GM12878 (cell line): Measurements from ENCODE around the gene USP25. TPM values are rescaled to one million over a fixed set of nuclear protein-coding genes. Genes with fewer than 3 reads are reported as not detected.

Source experiments
- ATAC-seq: fragments of 200-7000 bp; cut with Tn5 transposase; 3 replicates; pipeline ENCODE4 v1.9.1; 2020; ENCODE audit warnings: mild to moderate bottlenecking, moderate library complexity
- BruUV-seq: library from RNA; stranded (reverse); fragments of 400-500 nt; replicated peaks from 2 replicates; lab custom pipeline; 2021; lab: Mats Ljungman, UMichigan
- CTCF ChIA-PET: fragments of 300-600 bp; sonication (Branson Sonifier 250); formaldehyde crosslinking; extraction: SDS; loops from one replicate; lab custom pipeline; 2021; ENCODE audit warnings: inconsistent platforms; lab: Yijun Ruan, JAX
- POLR2A ChIA-PET: fragments of 350-600 bp; formaldehyde crosslinking; extraction: SDS; loops from one replicate; lab custom pipeline; 2021; ENCODE audit warnings: inconsistent platforms; lab: Charles Lee
- RAD21 ChIA-PET: fragments of 300-600 bp; sonication (Branson Sonifier 250); formaldehyde crosslinking; loops from one replicate; lab custom pipeline; 2023; ENCODE audit warnings: antibody characterized with exemption; ENCODE audit not compliant: unreplicated experiment; lab: Charles Lee
- SMC1A ChIA-PET: fragments of 300-600 bp; sonication (Branson Sonifier 250); formaldehyde crosslinking; loops from one replicate; lab custom pipeline; 2023; ENCODE audit not compliant: unreplicated experiment, uncharacterized antibody; lab: Charles Lee
- DNase-seq: peaks from one replicate; pipeline ENCODE4 v3.0.0-alpha.2; 2011; ENCODE audit warnings: low read depth, low spot score
- FAIRE-seq: peaks from 3 replicates; lab custom pipeline; 2011; peaks lifted over from hg19 to GRCh38; lab: Jason Lieb, UNC
- H2AFZ ChIP-seq: 2 replicates; pipeline ENCODE4 v1.6.0; 2011; ENCODE audit warnings: low read depth, low read length, control low read depth; ENCODE audit not compliant: control insufficient read depth
- H3K27ac ChIP-seq: 2 replicates; pipeline ENCODE4 v1.5.1; 2011; ENCODE audit warnings: control low read depth; ENCODE audit not compliant: control insufficient read depth, insufficient read depth
- H3K27me3 ChIP-seq, 2 experiments: replicated peaks in 1 of 2; 2 replicates each; pipeline versions ENCODE4 v1.6.0 to v1.6.1; 2011; ENCODE audit warnings: low read length in 1 of 2; ENCODE audit not compliant: control insufficient read depth in 2 of 2, insufficient read depth in 2 of 2
- H3K36me3 ChIP-seq, 2 experiments: 2 replicates each; pipeline ENCODE4 v1.5.1; 2011; ENCODE audit warnings: low read length in 1 of 2; ENCODE audit not compliant: control insufficient read depth in 2 of 2, insufficient read depth in 2 of 2
- H3K4me1 ChIP-seq: 2 replicates; pipeline ENCODE4 v1.6.1; 2011; ENCODE audit warnings: mild to moderate bottlenecking, low read length, moderate library complexity, mixed read lengths; ENCODE audit not compliant: control insufficient read depth, insufficient read depth
- H3K4me2 ChIP-seq: 2 replicates; pipeline ENCODE4 v1.6.0; 2011; ENCODE audit warnings: control low read depth; ENCODE audit not compliant: control insufficient read depth, insufficient read depth
- H3K4me3 ChIP-seq: fragments of 200-600 bp; sonication (generic); 2 replicates; pipeline ENCODE4 v1.5.1; 2016
- H3K79me2 ChIP-seq: 2 replicates; pipeline ENCODE4 v1.6.0; 2011; ENCODE audit warnings: low read length; ENCODE audit not compliant: control insufficient read depth, insufficient read depth
- H3K9ac ChIP-seq: 2 replicates; pipeline ENCODE4 v1.8.0; 2011; ENCODE audit warnings: low read length, control low read depth, mixed read lengths; ENCODE audit not compliant: control insufficient read depth, insufficient read depth
- H3K9me3 ChIP-seq: replicated peaks from 3 replicates; pipeline ENCODE4 v1.5.1; 2011; ENCODE audit warnings: mild to moderate bottlenecking, low read length; ENCODE audit not compliant: control insufficient read depth, insufficient read depth
- H4K20me1 ChIP-seq: 2 replicates; pipeline ENCODE4 v1.6.0; 2011; ENCODE audit not compliant: control insufficient read depth, insufficient read depth
- CHD1 ChIP-seq: IDR thresholded peaks from 2 replicates; pipeline ENCODE4 v1.6.1; 2012; ENCODE audit warnings: low read depth, low read length, improper control_type of control experiment
- HDGF ChIP-seq: fragments of 450-650 bp; IDR thresholded peaks from 2 replicates; pipeline ENCODE4 v1.6.1; 2016; ENCODE audit warnings: antibody characterized with exemption
- MEF2A ChIP-seq: IDR thresholded peaks from 2 replicates; pipeline ENCODE4 v1.6.1; 2011; ENCODE audit warnings: low read depth, mild to moderate bottlenecking, low read length, moderate library complexity; ENCODE audit not compliant: insufficient read depth
- MTA2 ChIP-seq: fragments of 450-650 bp; IDR thresholded peaks from 2 replicates; pipeline ENCODE4 v1.6.1; 2016; ENCODE audit warnings: low read depth, mild to moderate bottlenecking, moderate library complexity
- NFYA ChIP-seq: IDR thresholded peaks from 2 replicates; pipeline ENCODE4 v1.6.1; 2011; ENCODE audit warnings: low read depth, mild to moderate bottlenecking, low read length, improper control_type of control experiment, borderline replicate concordance
- SIX5 ChIP-seq: IDR thresholded peaks from 2 replicates; pipeline ENCODE4 v1.6.1; 2011; ENCODE audit warnings: mild to moderate bottlenecking, low read depth, low read length, moderate library complexity; ENCODE audit not compliant: severe bottlenecking
- SUPT20H ChIP-seq: IDR thresholded peaks from 2 replicates; pipeline ENCODE4 v1.6.1; 2011; ENCODE audit warnings: low read depth, mild to moderate bottlenecking, low read length, moderate library complexity, borderline replicate concordance; ENCODE audit not compliant: control insufficient read depth
- ZNF384 ChIP-seq: IDR thresholded peaks from 2 replicates; pipeline ENCODE4 v1.6.1; 2012; ENCODE audit warnings: low read depth, mild to moderate bottlenecking, low read length, improper control_type of control experiment, borderline replicate concordance
- WGBS: methylation state at CpG from one replicate; pipeline ENCODE4 v1.1.6; 2016; ENCODE audit warnings: low lambda C conversion rate; ENCODE audit not compliant: insufficient replicate concordance, insufficient coverage; ENCODE audit errors: missing lambda C conversion rate; 5-methylcytosine and 5-hydroxymethylcytosine counted together
- in situ Hi-C: fragments of 300-500 bp; cut with MboI; formaldehyde crosslinking; loops from 9 replicates; pipeline ENCODE4 v1.14.3; 2018; ENCODE audit warnings: mixed read lengths
- intact Hi-C: fragments of 100-400 bp; cut with micrococcal nuclease; formaldehyde crosslinking; loops from one replicate; pipeline ENCODE4 v1.14.2; 2022; ENCODE audit not compliant: unreplicated experiment
- polyA plus RNA-seq, 11 experiments: library from polyadenylated mRNA; depleted of rRNA in 4 of 11; unstranded in 6 of 11; stranded (reverse) in 5 of 11; fragments of >200 nt; fragmentation: Nextera tagmentation in 4 of 11; fragmentation: Illumina TruSeq in 1 of 11; extraction: Ambion mirVana in 4 of 11; extraction: Trizol in 1 of 11; gene quantifications; 1 replicate in 1 of 11; 2 replicates in 10 of 11; pipeline versions ENCODE4 v1.2.1 to v1.2.3, GENCODE V29; 2011 to 2016; ENCODE audit warnings: inconsistent platforms in 2 of 11, missing spikeins in 2 of 11, low read depth in 1 of 11
- total RNA-seq, 4 experiments: library from RNA; depleted of rRNA in 3 of 4; stranded (reverse); fragments of >200 nt in 3 of 4; fragmentation: Illumina TruSeq in 1 of 4; extraction: Trizol in 1 of 4; gene quantifications; 2 replicates each; pipeline versions ENCODE4 v1.2.1 to v1.2.3, GENCODE V29; 2013 to 2021
- TF ChIP-seq, protein P1 (sequence below): fragments of 150-350 bp; IDR thresholded peaks from 2 replicates; pipeline ENCODE4 v1.6.1; 2016; ENCODE audit warnings: low read depth, low read length
- TF ChIP-seq, protein P2 (sequence below): IDR thresholded peaks from 2 replicates; pipeline ENCODE4 v1.6.1; 2012; ENCODE audit warnings: low read depth, low read length, improper control_type of control experiment
- TF ChIP-seq, protein P3 (sequence below): IDR thresholded peaks from 2 replicates; pipeline ENCODE4 v1.6.1; 2012; ENCODE audit warnings: improper control_type of control experiment, low read depth, low read length; ENCODE audit not compliant: insufficient replicate concordance
- TF ChIP-seq, protein P4 (sequence below): IDR thresholded peaks from 2 replicates; pipeline ENCODE4 v1.6.1; 2012; ENCODE audit warnings: low read depth, low read length, improper control_type of control experiment

Gene USP25
- total and polyA plus RNA-seq, 10 of the 15 experiments (the other 5 are each of a cell fraction or from before 2014, with no cell fraction given) = 1.5 to 31.3 (median 23.4) TPM

DNA sequence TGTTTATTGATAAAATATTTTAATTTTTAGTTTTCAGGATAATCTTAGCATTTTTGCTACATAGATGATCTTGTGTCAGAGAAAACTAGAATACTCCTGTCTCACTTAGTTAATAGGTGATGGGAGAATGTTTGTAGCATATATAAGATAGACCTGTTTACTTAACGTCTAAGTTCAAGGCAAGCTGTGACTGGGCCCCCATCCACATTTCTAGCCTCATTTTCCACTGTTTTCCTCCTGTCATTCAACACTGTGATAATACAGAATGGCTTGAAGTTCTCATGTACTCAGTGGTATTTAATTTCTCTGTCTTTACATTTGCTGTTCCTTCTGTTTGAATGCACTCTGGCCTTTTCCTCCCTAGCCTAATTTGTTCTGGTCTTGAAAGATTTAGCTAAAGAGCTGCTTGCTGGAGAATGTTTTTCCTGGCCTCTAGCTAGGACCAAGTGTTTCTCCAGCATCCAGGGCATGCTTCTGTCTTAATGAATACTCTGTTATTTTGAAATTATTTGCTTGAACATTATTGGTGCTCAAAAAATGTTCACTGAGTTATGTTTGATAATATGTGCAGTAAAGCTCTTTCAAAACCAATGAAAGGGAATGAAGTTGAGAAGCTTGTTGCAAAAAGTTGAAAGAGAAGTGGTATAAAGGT, 37.3 kb downstream of the USP25 start:
- Histone ChIP-seq H3K79me2 (no peaks in the 10 kb centered on the region; the same call in 1 of the 2 replicates), H3K36me3 (peaks cover 0 to 3% of the 10 kb centered on the region in 2 experiments; a peak in 1 of 4 replicates), H3K9ac (no peak overlapping the region), H3K4me3 (no peak overlapping the region), H3K27me3 (no peaks in the 10 kb centered on the region), H2AFZ (no peak overlapping the region), H3K27ac (no peak overlapping the region), H4K20me1 (no peaks in the 10 kb centered on the region), H3K4me1 (no peaks in the 10 kb centered on the region), H3K4me2 (no peak overlapping the region), H3K9me3 (no peaks in the 10 kb centered on the region; the same call in 2 of the 3 replicates)
- 100% methylated on average over 1 of the region's 1 CpG for WGBS
- intact Hi-C loops (no loop called here), in situ Hi-C loops (no loop called here)
- FAIRE-seq (no peak), ATAC-seq (no peak), DNase-seq (no peak)
- no TSS peak for BruUV-seq
- RAD21 ChIA-PET = no interaction called here
- CTCF ChIA-PET = interaction anchor here (1.0 kb wide), 1 partner anchor 15 kb away, joined by 3 read pairs; no protein-coding TSS in a partner anchor
- POLR2A ChIA-PET = no interaction called here
- SMC1A ChIA-PET = interaction anchor here (1.0 kb wide), 1 partner anchor 18 kb away, joined by 4 read pairs; no protein-coding TSS in a partner anchor
- TF ChIP-seq, protein P1, sequence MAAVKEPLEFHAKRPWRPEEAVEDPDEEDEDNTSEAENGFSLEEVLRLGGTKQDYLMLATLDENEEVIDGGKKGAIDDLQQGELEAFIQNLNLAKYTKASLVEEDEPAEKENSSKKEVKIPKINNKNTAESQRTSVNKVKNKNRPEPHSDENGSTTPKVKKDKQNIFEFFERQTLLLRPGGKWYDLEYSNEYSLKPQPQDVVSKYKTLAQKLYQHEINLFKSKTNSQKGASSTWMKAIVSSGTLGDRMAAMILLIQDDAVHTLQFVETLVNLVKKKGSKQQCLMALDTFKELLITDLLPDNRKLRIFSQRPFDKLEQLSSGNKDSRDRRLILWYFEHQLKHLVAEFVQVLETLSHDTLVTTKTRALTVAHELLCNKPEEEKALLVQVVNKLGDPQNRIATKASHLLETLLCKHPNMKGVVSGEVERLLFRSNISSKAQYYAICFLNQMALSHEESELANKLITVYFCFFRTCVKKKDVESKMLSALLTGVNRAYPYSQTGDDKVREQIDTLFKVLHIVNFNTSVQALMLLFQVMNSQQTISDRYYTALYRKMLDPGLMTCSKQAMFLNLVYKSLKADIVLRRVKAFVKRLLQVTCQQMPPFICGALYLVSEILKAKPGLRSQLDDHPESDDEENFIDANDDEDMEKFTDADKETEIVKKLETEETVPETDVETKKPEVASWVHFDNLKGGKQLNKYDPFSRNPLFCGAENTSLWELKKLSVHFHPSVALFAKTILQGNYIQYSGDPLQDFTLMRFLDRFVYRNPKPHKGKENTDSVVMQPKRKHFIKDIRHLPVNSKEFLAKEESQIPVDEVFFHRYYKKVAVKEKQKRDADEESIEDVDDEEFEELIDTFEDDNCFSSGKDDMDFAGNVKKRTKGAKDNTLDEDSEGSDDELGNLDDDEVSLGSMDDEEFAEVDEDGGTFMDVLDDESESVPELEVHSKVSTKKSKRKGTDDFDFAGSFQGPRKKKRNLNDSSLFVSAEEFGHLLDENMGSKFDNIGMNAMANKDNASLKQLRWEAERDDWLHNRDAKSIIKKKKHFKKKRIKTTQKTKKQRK = no peak
- TF ChIP-seq, protein P2, sequence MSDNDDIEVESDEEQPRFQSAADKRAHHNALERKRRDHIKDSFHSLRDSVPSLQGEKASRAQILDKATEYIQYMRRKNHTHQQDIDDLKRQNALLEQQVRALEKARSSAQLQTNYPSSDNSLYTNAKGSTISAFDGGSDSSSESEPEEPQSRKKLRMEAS = no peak
- TF ChIP-seq MTA2 (no peak), NFYA (no peak), MEF2A (no peak), SIX5 (no peak), SUPT20H (no peak), HDGF (no peak), ZNF384 (no peak), CHD1 (no peak)
- TF ChIP-seq, protein P3, sequence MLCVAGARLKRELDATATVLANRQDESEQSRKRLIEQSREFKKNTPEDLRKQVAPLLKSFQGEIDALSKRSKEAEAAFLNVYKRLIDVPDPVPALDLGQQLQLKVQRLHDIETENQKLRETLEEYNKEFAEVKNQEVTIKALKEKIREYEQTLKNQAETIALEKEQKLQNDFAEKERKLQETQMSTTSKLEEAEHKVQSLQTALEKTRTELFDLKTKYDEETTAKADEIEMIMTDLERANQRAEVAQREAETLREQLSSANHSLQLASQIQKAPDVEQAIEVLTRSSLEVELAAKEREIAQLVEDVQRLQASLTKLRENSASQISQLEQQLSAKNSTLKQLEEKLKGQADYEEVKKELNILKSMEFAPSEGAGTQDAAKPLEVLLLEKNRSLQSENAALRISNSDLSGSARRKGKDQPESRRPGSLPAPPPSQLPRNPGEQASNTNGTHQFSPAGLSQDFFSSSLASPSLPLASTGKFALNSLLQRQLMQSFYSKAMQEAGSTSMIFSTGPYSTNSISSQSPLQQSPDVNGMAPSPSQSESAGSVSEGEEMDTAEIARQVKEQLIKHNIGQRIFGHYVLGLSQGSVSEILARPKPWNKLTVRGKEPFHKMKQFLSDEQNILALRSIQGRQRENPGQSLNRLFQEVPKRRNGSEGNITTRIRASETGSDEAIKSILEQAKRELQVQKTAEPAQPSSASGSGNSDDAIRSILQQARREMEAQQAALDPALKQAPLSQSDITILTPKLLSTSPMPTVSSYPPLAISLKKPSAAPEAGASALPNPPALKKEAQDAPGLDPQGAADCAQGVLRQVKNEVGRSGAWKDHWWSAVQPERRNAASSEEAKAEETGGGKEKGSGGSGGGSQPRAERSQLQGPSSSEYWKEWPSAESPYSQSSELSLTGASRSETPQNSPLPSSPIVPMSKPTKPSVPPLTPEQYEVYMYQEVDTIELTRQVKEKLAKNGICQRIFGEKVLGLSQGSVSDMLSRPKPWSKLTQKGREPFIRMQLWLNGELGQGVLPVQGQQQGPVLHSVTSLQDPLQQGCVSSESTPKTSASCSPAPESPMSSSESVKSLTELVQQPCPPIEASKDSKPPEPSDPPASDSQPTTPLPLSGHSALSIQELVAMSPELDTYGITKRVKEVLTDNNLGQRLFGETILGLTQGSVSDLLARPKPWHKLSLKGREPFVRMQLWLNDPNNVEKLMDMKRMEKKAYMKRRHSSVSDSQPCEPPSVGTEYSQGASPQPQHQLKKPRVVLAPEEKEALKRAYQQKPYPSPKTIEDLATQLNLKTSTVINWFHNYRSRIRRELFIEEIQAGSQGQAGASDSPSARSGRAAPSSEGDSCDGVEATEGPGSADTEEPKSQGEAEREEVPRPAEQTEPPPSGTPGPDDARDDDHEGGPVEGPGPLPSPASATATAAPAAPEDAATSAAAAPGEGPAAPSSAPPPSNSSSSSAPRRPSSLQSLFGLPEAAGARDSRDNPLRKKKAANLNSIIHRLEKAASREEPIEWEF = no peak
- TF ChIP-seq, protein P4, sequence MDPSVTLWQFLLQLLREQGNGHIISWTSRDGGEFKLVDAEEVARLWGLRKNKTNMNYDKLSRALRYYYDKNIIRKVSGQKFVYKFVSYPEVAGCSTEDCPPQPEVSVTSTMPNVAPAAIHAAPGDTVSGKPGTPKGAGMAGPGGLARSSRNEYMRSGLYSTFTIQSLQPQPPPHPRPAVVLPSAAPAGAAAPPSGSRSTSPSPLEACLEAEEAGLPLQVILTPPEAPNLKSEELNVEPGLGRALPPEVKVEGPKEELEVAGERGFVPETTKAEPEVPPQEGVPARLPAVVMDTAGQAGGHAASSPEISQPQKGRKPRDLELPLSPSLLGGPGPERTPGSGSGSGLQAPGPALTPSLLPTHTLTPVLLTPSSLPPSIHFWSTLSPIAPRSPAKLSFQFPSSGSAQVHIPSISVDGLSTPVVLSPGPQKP = no peak
